CD4-positive, alpha-beta T cell (primary cell): ENCODE data around the gene ACHE. TPM values are rescaled to one million over a fixed set of nuclear protein-coding genes. Genes with fewer than 3 reads are reported as not detected.

Experiments used
- ATAC-seq: fragments of 200-7000 bp; cut with Tn5 transposase; one replicate; pipeline ENCODE4 v1.10.0; 2022; ENCODE audit warnings: mild to moderate bottlenecking; ENCODE audit not compliant: poor library complexity
- CTCF ChIA-PET: fragments of 350-600 bp; sonication (Branson Sonifier 250); formaldehyde crosslinking; loops from one replicate; lab custom pipeline; 2021; ENCODE audit warnings: antibody characterized with exemption, inconsistent platforms; lab: Charles Lee
- POLR2A ChIA-PET: fragments of 350-600 bp; sonication (Branson Sonifier 250); formaldehyde crosslinking; loops from one replicate; lab custom pipeline; 2021; ENCODE audit warnings: antibody characterized with exemption, inconsistent platforms; lab: Charles Lee
- DNase-seq, 14 experiments: peaks; one replicate each; pipeline ENCODE4 v3.0.0-alpha.2; 2013 to 2020; ENCODE audit warnings: mixed read lengths in 2 of 14
- H3K27ac ChIP-seq, 2 donors: one replicate each; pipeline versions ENCODE4 v1.5.1 to v1.7.0; 2013; ENCODE audit warnings: low read length in 2 of 2, low read depth in 1 of 2, mild to moderate bottlenecking in 1 of 2
- H3K27me3 ChIP-seq, 2 experiments: 1 replicate in 1 of 2; 2 replicates in 1 of 2; pipeline versions ENCODE4 v1.6.1 to v1.7.0; 2013; ENCODE audit warnings: low read length in 2 of 2, control low read depth in 1 of 2, mild to moderate bottlenecking in 1 of 2, moderate library complexity in 1 of 2; ENCODE audit not compliant: insufficient read depth in 2 of 2, control insufficient read depth in 1 of 2
- H3K36me3 ChIP-seq: one replicate; pipeline ENCODE4 v1.6.1; 2013; ENCODE audit warnings: low read length, control low read depth; ENCODE audit not compliant: insufficient read depth
- H3K4me1 ChIP-seq: one replicate; pipeline ENCODE4 v1.6.1; 2013; ENCODE audit warnings: low read length, control low read depth; ENCODE audit not compliant: insufficient read depth
- H3K4me3 ChIP-seq: one replicate; pipeline ENCODE4 v1.5.1; 2013; ENCODE audit warnings: mild to moderate bottlenecking, low read length, moderate library complexity
- H3K9me3 ChIP-seq, 2 experiments: 1 replicate in 1 of 2; 2 replicates in 1 of 2; pipeline versions ENCODE4 v1.6.1 to v1.7.0; 2013; ENCODE audit warnings: low read length in 2 of 2, mild to moderate bottlenecking in 2 of 2, control low read depth in 1 of 2, moderate library complexity in 1 of 2; ENCODE audit not compliant: control insufficient read depth in 1 of 2, insufficient read depth in 1 of 2
- H3K27ac Mint-ChIP-seq: one replicate; pipeline ENCODE4 v1.8.0; 2020; ENCODE audit warnings: mixed read lengths
- H3K27me3 Mint-ChIP-seq: one replicate; pipeline ENCODE4 v1.8.0; 2021; ENCODE audit warnings: mixed read lengths
- H3K36me3 Mint-ChIP-seq: one replicate; pipeline ENCODE4 v1.8.0; 2021; ENCODE audit warnings: low read depth, mixed read lengths
- H3K4me1 Mint-ChIP-seq: one replicate; pipeline ENCODE4 v1.8.0; 2021; ENCODE audit warnings: low read depth, mixed read lengths
- H3K4me3 Mint-ChIP-seq: one replicate; pipeline ENCODE4 v1.8.0; 2020; ENCODE audit warnings: mild to moderate bottlenecking, mixed read lengths
- H3K9me3 Mint-ChIP-seq: one replicate; pipeline ENCODE4 v1.8.0; 2020; ENCODE audit warnings: mixed read lengths
- CTCF ChIP-seq: fragments of 200-600 bp; IDR thresholded peaks from one replicate; pipeline ENCODE4 v1.8.0; 2022; ENCODE audit warnings: antibody characterized with exemption, mild to moderate bottlenecking
- intact Hi-C, 2 experiments: fragments of 100-400 bp; cut with DNase I in 1 of 2; cut with micrococcal nuclease in 1 of 2; formaldehyde crosslinking; loops; one replicate each; pipeline versions ENCODE4 v1.15.1 to v1.9.0; 2023 to 2025; cut with DNase I, micrococcal nuclease
- total RNA-seq, 174 experiments: library from RNA in 2 of 174; stranded (reverse) in 2 of 174; gene quantifications; one replicate each; pipeline ENCODE4 v1.2.3 and lab custom pipeline; 2021 to 2026

Gene ACHE
- total RNA-seq, 2 experiments from 2014 or later = 0.14 to 0.22 TPM

- peak overlapping the region; percentile 13 for H3K27ac Mint-ChIP-seq
- H3K27me3 ChIP-seq = no peaks in the 10 kb centered on the region
- H3K27me3 Mint-ChIP-seq = no peaks in the 10 kb centered on the region
- no peak overlapping the region for H3K27ac ChIP-seq
- CTCF ChIA-PET = no interaction called here
- peaks cover 82% of the 10 kb centered on the region for H3K36me3 Mint-ChIP-seq
- H3K4me3 Mint-ChIP-seq = peak overlapping the region; percentile 54
- POLR2A ChIA-PET = interaction anchor here (4.2 kb wide), 1 partner anchor 9 kb away, joined by 206 read pairs; the partner anchor contains the start of gene UFSP1
- intact Hi-C loops = loop anchor here in 1 of 2 experiments (5.0 kb wide), 1 partner anchor 364 kb away; no protein-coding TSS in a partner anchor
- peaks cover 55% of the 10 kb centered on the region for H3K4me1 ChIP-seq
- H3K9me3 ChIP-seq = no peaks in the 10 kb centered on the region
- peaks cover 56% of the 10 kb centered on the region for H3K4me1 Mint-ChIP-seq
- TF ChIP-seq CTCF = no peak
- no peak for ATAC-seq
- peaks cover 41% of the 10 kb centered on the region for H3K36me3 ChIP-seq
- no peak for DNase-seq
- H3K4me3 ChIP-seq = no peak overlapping the region
- H3K9me3 Mint-ChIP-seq = no peaks in the 10 kb centered on the region
Observed at GRCh38 chr7:100878013-100878412, 17.7 kb downstream of the ACHE start.

GRCh38 chr7:100875356-100875751 lies 20.3 kb downstream of the ACHE start:
- H3K36me3 ChIP-seq = peaks cover 21% of the 10 kb centered on the region
- H3K4me3 Mint-ChIP-seq = peak overlapping the region; percentile 100

More at GRCh38 chr7:100875356-100875751, 20.3 kb downstream of the ACHE start:
- H3K4me1 Mint-ChIP-seq = peaks cover 54% of the 10 kb centered on the region
- intact Hi-C loops = loop anchor here (1.0 to 5.0 kb wide), 3 partner anchors 12 to 367 kb away; partner anchors contain the start of gene UFSP1 (in 1 of the 2)
- Histone ChIP-seq H3K27ac (peak overlapping the region; percentile 91), H3K27me3 (no peaks in the 10 kb centered on the region), H3K4me3 (peak overlapping the region; percentile 96), H3K4me1 (peaks cover 51% of the 10 kb centered on the region), H3K9me3 (no peaks in the 10 kb centered on the region)
- ChIA-PET CTCF (interaction anchor here (1.2 to 2.4 kb wide), 3 partner anchors 19 to 369 kb away, joined by 3 to 13 read pairs (median 4); partner anchors contain the start of gene SLC12A9), POLR2A (interaction anchor here (0.6 to 4.2 kb wide), 24 partner anchors 8 to 1996 kb away, joined by 3 to 206 read pairs (median 4); partner anchors contain the start of genes ACHE, FBXO24, MOSPD3 and POP7)
- TF ChIP-seq CTCF = no peak
- peak overlapping the region; percentile 96 for H3K27ac Mint-ChIP-seq
- DNase-seq (peak in 4 of 14 experiments; percentile 25 to 65 (median 46)), ATAC-seq (peak; percentile 25)
- H3K27me3 Mint-ChIP-seq = no peaks in the 10 kb centered on the region
- H3K36me3 Mint-ChIP-seq = peaks cover 62% of the 10 kb centered on the region
- no peaks in the 10 kb centered on the region for H3K9me3 Mint-ChIP-seq
